NCI-H2107 (cell line): Measurements from ENCODE around the gene ENPP1.
A peak's percentile ranks its signal among the peaks of the same experiment; 100 is the strongest.
"Not testable (repeated sequence)": the region's sequence is repeated elsewhere in the genome, so short reads cannot be mapped to it uniquely, and the experiment has no call there.

ENCODE experiments used
- DNase-seq: peaks from one replicate; lab custom pipeline; 2025; lab: John Stamatoyannopoulos, UW

Gene ENPP1

GRCh38 chr6:131916091-131916796, 108.4 kb downstream of the ENPP1 start:
- DNase-seq = not testable (repeated sequence)

GRCh38 chr6:131916847-131917246, 109.0 kb downstream of the ENPP1 start:
- DNase-seq = no peak

GRCh38 chr6:131917318-131917717, 109.5 kb downstream of the ENPP1 start:
- DNase-seq = no peak

- DNase-seq = no peak
These were observed 110.2 kb downstream of the ENPP1 start for GRCh38 chr6:131917763-131918649.

GRCh38 chr6:131918650-131919355, 111.0 kb downstream of the ENPP1 start:
- DNase-seq = no peak

GRCh38 chr6:131920656-131921055, 112.8 kb downstream of the ENPP1 start:
- no peak for DNase-seq

GRCh38 chr6:131923356-131923755, 115.5 kb downstream of the ENPP1 start:
- peak; percentile 9 for DNase-seq

GRCh38 chr6:131924881-131925474, 117.2 kb downstream of the ENPP1 start:
- no peak for DNase-seq

GRCh38 chr6:131929264-131929663, 121.4 kb downstream of the ENPP1 start:
- no peak for DNase-seq

GRCh38 chr6:131929976-131930375, 122.2 kb downstream of the ENPP1 start:
- DNase-seq = no peak

- DNase-seq = no peak
These were observed 123.4 kb downstream of the ENPP1 start for GRCh38 chr6:131931063-131931750.

GRCh38 chr6:131936156-131936555, 128.3 kb downstream of the ENPP1 start:
- no peak for DNase-seq

- no peak for DNase-seq
These were observed 129.4 kb downstream of the ENPP1 start for GRCh38 chr6:131937226-131937625.

GRCh38 chr6:131937703-131938631, 130.1 kb downstream of the ENPP1 start:
- no peak for DNase-seq
